Smooth muscle cell (in vitro differentiated cells): ENCODE measurements around the gene CHCT1. TPM values are rescaled to one million over a fixed set of nuclear protein-coding genes. Genes with fewer than 3 reads are reported as not detected.

ENCODE experiments used
- DNase-seq: peaks from one replicate; lab custom pipeline; 2025; ENCODE audit not compliant: unreplicated experiment; lab: John Stamatoyannopoulos, UW
- H2AFZ ChIP-seq: fragments of 200-600 bp; sonication (generic); 2 replicates; pipeline ENCODE4 v1.6.0; 2016; ENCODE audit warnings: antibody characterized with exemption, low read depth, mild to moderate bottlenecking
- H3F3A ChIP-seq: fragments of 200-600 bp; sonication (generic); 2 replicates; pipeline ENCODE4 v1.6.0; 2017; ENCODE audit warnings: antibody characterized with exemption, low read depth
- H3K27ac ChIP-seq: fragments of 200-600 bp; sonication (generic); 2 replicates; pipeline ENCODE4 v1.5.1; 2016; ENCODE audit warnings: low read depth, mild to moderate bottlenecking
- H3K27me3 ChIP-seq: fragments of 200-600 bp; sonication (generic); 2 replicates; pipeline ENCODE4 v1.6.1; 2016; ENCODE audit warnings: low read depth, mild to moderate bottlenecking
- H3K36me3 ChIP-seq: fragments of 200-600 bp; sonication (generic); 2 replicates; pipeline ENCODE4 v1.5.1; 2016; ENCODE audit warnings: low read depth
- H3K4me1 ChIP-seq: fragments of 200-600 bp; sonication (generic); 2 replicates; pipeline ENCODE4 v1.5.1; 2016; ENCODE audit warnings: low read depth
- H3K4me2 ChIP-seq: fragments of 200-600 bp; sonication (generic); 2 replicates; pipeline ENCODE4 v1.6.0; 2016; ENCODE audit warnings: mild to moderate bottlenecking
- H3K4me3 ChIP-seq: fragments of 200-600 bp; sonication (generic); 2 replicates; pipeline ENCODE4 v1.5.1; 2016; ENCODE audit warnings: mild to moderate bottlenecking
- H3K79me2 ChIP-seq: fragments of 200-600 bp; sonication (generic); 2 replicates; pipeline ENCODE4 v1.6.0; 2016; ENCODE audit warnings: low read depth, mild to moderate bottlenecking
- H3K9ac ChIP-seq: fragments of 200-600 bp; sonication (generic); 2 replicates; pipeline ENCODE4 v1.6.0; 2016; ENCODE audit warnings: low read depth
- H3K9me3 ChIP-seq: fragments of 200-600 bp; sonication (generic); replicated peaks from 2 replicates; pipeline ENCODE4 v1.5.1; 2016; ENCODE audit warnings: low read depth
- H4K20me1 ChIP-seq: fragments of 200-600 bp; sonication (generic); 2 replicates; pipeline ENCODE4 v1.6.0; 2016; ENCODE audit warnings: low read depth
- CTCF ChIP-seq: fragments of 200-600 bp; sonication (generic); IDR thresholded peaks from 2 replicates; pipeline ENCODE4 v1.5.1; 2017; ENCODE audit warnings: borderline replicate concordance, mild to moderate bottlenecking, antibody characterized with exemption; ENCODE audit not compliant: insufficient read depth, poor library complexity, severe bottlenecking
- WGBS: methylation state at CpG from one replicate; pipeline ENCODE4 v1.1.7; 2016; ENCODE audit warnings: low lambda C conversion rate; 5-methylcytosine and 5-hydroxymethylcytosine counted together
- polyA plus RNA-seq: library from polyadenylated mRNA; unstranded; fragments of >200 nt; fragmentation: Nextera tagmentation; extraction: Ambion mirVana; gene quantifications from 2 replicates; pipeline ENCODE4 v1.2.1, GENCODE V29; 2016
- total RNA-seq: library from RNA; depleted of rRNA; stranded (reverse); fragments of >200 nt; gene quantifications from 2 replicates; pipeline ENCODE4 v1.2.3, GENCODE V29; 2014

The CHCT1 gene
- total and polyA plus RNA-seq, 2 experiments from 2014 or later, result not detected

DNA sequence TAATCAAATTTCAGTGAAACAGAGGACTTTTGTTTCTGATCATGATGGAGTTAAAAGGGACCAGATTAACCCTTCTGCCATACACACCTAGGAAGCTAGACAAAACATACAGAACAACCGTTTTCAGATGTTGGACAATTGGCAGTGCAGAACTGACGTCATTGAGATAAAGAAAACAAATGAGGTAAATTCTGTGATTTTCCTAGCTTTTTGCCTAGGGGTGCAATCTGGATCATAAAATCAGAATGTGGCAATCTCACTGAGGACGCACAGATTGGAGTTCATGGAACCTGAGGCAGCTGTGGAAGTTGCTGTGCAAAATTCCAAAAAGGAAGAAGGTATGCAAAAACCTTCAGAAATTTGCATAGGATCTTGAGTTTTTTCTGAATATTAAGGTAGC, 15.4 kb upstream of the CHCT1 start:
- WGBS, result 94% methylated on average over 3 of the region's 3 CpGs
- DNase-seq, result no peak
- Histone ChIP-seq H3K9ac (no peak overlapping the region), H3F3A (no peaks in the 10 kb centered on the region), H2AFZ (no peak overlapping the region), H3K27me3 (no peaks in the 10 kb centered on the region), H3K79me2 (no peaks in the 10 kb centered on the region), H3K9me3 (no peaks in the 10 kb centered on the region), H3K4me2 (no peak overlapping the region), H3K4me1 (no peaks in the 10 kb centered on the region), H3K36me3 (no peaks in the 10 kb centered on the region), H3K27ac (no peak overlapping the region), H3K4me3 (no peak overlapping the region), H4K20me1 (no peaks in the 10 kb centered on the region)
- TF ChIP-seq CTCF, result no peak

DNA sequence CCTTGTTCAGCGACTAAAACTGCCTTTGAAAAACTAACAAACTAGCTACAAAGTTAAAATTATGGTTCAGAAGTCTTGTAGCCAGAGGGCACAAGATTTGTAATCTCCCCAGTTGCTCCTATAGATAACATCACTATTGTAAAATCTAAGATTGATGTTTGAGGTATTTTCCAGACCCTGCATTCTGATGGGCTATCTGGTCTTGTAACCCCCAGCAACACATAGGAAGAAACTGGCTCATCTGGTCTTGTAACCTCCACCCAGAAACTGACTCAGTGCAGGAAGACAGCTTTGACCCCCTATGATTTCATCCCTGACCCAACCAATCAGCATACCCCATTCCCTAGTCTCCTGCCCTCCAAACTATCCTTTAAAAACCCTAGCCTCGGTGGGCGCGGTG, 12.3 kb upstream of the CHCT1 start:
- H3K4me2 ChIP-seq, result no peak overlapping the region
- no peaks in the 10 kb centered on the region for H3F3A ChIP-seq
- no peak overlapping the region for H3K4me3 ChIP-seq
- no peak overlapping the region for H3K27ac ChIP-seq
- no peaks in the 10 kb centered on the region for H3K27me3 ChIP-seq
- H3K4me1 ChIP-seq, result no peaks in the 10 kb centered on the region
- DNase-seq, result no peak
- H3K36me3 ChIP-seq, result no peaks in the 10 kb centered on the region
- 80% methylated on average over 4 of the region's 4 CpGs for WGBS
- H4K20me1 ChIP-seq, result no peaks in the 10 kb centered on the region
- no peaks in the 10 kb centered on the region for H3K79me2 ChIP-seq
- H3K9ac ChIP-seq, result no peak overlapping the region
- no peaks in the 10 kb centered on the region for H3K9me3 ChIP-seq
- no peak overlapping the region for H2AFZ ChIP-seq
- no peak for TF ChIP-seq CTCF

DNA sequence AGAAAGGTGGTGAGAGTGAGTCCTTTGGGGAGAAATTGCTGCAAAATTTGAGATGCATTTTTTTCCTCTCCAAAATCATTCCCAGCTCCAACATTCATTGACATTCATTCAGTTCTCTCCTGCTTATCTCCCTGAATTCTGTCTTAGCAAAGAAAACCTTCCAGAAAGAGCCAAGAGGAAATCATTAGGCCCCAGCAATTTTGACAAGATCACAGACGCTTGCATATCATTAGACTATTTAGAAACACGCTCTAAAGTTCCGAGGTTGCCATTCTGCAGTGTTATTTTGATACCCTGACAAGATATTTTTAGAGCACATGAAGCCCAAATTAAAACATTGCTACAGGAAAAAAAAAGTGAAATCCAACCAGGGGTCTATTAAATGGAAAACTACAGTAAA, 9.6 kb upstream of the CHCT1 start:
- Histone ChIP-seq H3F3A (no peaks in the 10 kb centered on the region), H3K27me3 (no peaks in the 10 kb centered on the region), H4K20me1 (no peaks in the 10 kb centered on the region), H3K36me3 (no peaks in the 10 kb centered on the region), H3K4me3 (no peak overlapping the region), H3K79me2 (no peaks in the 10 kb centered on the region), H3K9ac (no peak overlapping the region), H2AFZ (no peak overlapping the region), H3K4me1 (no peaks in the 10 kb centered on the region), H3K9me3 (no peaks in the 10 kb centered on the region), H3K4me2 (no peak overlapping the region), H3K27ac (no peak overlapping the region)
- DNase-seq, result no peak
- TF ChIP-seq CTCF, result no peak
- WGBS, result 93% methylated on average over 3 of the region's 3 CpGs

DNA sequence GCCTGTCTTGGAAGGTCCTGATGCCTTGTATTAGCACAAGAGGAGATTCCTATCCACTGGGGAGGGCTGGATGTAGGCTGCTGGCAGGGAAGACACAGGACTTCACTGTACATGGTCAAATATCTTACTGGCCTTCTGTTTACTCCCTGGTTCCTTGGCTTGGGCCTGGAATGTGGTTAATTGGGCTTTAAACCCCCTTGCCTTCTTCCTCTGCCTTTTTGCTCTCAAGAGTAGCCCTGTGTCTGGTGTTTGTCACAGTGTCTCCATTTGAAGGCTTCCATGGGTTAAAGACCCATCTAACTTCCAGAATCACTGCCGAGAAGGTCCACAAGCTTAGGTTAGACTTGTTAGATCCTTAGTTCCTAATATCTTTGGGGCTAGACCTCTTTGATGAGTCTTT, 7.1 kb upstream of the CHCT1 start:
- no peaks in the 10 kb centered on the region for H4K20me1 ChIP-seq
- no peaks in the 10 kb centered on the region for H3K4me1 ChIP-seq
- no peak overlapping the region for H3K9ac ChIP-seq
- 55% methylated on average over 1 of the region's 1 CpG for WGBS
- no peaks in the 10 kb centered on the region for H3F3A ChIP-seq
- H3K79me2 ChIP-seq, result no peaks in the 10 kb centered on the region
- DNase-seq, result no peak
- H3K4me3 ChIP-seq, result no peak overlapping the region
- H3K27me3 ChIP-seq, result no peaks in the 10 kb centered on the region
- H3K27ac ChIP-seq, result no peak overlapping the region
- no peaks in the 10 kb centered on the region for H3K9me3 ChIP-seq
- no peak for TF ChIP-seq CTCF
- H2AFZ ChIP-seq, result no peak overlapping the region
- H3K4me2 ChIP-seq, result no peak overlapping the region
- no peaks in the 10 kb centered on the region for H3K36me3 ChIP-seq
